Activated B cell treated with CpG ODN at 0.5 μM for 24 hours (primary cell): ENCODE results near the gene LY6G6C. TPM values are rescaled to one million over a fixed set of nuclear protein-coding genes. Genes with fewer than 3 reads are reported as not detected.

Source experiments
- ATAC-seq: fragments of 200-7000 bp; cut with Tn5 transposase; one replicate; pipeline ENCODE4 v1.10.0; 2021; ENCODE audit warnings: low read depth, mild to moderate bottlenecking, moderate library complexity
- CTCF ChIA-PET: fragments of 350-600 bp; sonication (Branson Sonifier 250); formaldehyde crosslinking; loops from one replicate; lab custom pipeline; 2021; ENCODE audit warnings: antibody characterized with exemption; lab: Charles Lee
- POLR2A ChIA-PET: fragments of 350-600 bp; sonication (Branson Sonifier 250); formaldehyde crosslinking; loops from one replicate; lab custom pipeline; 2021; ENCODE audit warnings: antibody characterized with exemption; lab: Charles Lee
- DNase-seq: peaks from one replicate; pipeline ENCODE4 v3.0.0; 2022
- H3K27ac Mint-ChIP-seq: one replicate; pipeline ENCODE4 v1.8.0; 2020; ENCODE audit warnings: mixed read lengths
- H3K27me3 Mint-ChIP-seq: one replicate; pipeline ENCODE4 v1.8.0; 2021; ENCODE audit warnings: mixed read lengths
- H3K36me3 Mint-ChIP-seq: one replicate; pipeline ENCODE4 v1.8.0; 2021; ENCODE audit warnings: low read depth, mixed read lengths
- H3K4me1 Mint-ChIP-seq: one replicate; pipeline ENCODE4 v1.8.0; 2021; ENCODE audit warnings: mixed read lengths
- H3K4me3 Mint-ChIP-seq: one replicate; pipeline ENCODE4 v1.8.0; 2020; ENCODE audit warnings: mild to moderate bottlenecking, mixed read lengths
- H3K9me3 Mint-ChIP-seq: one replicate; pipeline ENCODE4 v1.8.0; 2020; ENCODE audit warnings: mixed read lengths
- intact Hi-C: fragments of 100-400 bp; cut with micrococcal nuclease; formaldehyde crosslinking; loops from one replicate; pipeline ENCODE4 v1.15.1; 2024
- total RNA-seq: library from RNA; stranded (reverse); gene quantifications from 2 replicates; pipeline ENCODE4 v1.2.3, GENCODE V29; 2022
- TF ChIP-seq, protein P1 (sequence below): fragments of 200-600 bp; IDR thresholded peaks from one replicate; pipeline ENCODE4 v1.8.0; 2022; ENCODE audit warnings: antibody characterized with exemption, mild to moderate bottlenecking

The LY6G6C gene
- total RNA-seq, 1 donor from 2014 or later, result not detected

DNA sequence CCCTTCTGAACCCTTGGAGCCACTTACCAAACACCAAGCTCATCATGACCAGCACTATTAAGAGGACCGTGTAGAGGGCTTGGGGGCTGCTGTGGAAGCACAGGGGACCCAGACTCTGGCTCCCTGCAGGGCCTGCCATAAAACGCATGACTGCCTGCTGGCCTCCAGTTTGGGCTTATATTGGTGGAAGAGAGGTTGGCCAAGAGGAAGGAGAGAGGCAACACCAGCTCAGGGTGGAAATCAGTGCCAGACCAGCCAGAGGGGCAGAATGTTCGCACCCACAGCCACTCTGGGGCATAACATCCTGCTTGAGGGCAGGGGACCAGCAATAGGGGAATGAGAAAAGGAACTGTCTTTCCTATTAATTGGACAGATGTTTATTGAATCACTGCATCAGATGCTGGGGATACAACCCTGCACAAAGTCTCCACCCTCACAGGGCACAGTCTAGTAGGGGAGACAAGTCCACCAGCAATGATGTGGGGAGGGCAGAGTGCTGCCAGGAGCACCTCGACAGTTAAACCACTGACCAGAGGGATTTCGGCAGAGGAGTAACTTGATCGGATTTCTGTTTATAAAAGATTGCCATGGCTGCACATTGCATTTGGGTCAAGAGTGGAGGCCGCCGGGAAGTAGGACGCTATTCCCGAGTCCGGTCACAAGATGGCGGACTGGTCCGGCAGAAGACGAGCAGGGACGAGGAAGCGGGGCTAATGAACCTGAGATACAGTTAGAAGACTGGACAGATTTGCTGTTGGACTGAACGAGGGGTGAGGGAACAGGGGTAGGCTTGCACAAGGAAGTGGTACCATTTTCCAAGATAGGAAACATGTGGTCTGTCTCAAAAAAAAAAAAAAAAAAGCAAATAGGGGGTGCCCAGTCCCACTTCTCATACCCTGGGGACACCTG, 41.1 kb downstream of the LY6G6C start, which contains the start of gene LY6G5C:
Gene LY6G5C (minus strand): TSS at position 842 of the 909 bp plus-strand sequence. CDS start 694 bp downstream, at position 148.
- TF ChIP-seq, protein P1, sequence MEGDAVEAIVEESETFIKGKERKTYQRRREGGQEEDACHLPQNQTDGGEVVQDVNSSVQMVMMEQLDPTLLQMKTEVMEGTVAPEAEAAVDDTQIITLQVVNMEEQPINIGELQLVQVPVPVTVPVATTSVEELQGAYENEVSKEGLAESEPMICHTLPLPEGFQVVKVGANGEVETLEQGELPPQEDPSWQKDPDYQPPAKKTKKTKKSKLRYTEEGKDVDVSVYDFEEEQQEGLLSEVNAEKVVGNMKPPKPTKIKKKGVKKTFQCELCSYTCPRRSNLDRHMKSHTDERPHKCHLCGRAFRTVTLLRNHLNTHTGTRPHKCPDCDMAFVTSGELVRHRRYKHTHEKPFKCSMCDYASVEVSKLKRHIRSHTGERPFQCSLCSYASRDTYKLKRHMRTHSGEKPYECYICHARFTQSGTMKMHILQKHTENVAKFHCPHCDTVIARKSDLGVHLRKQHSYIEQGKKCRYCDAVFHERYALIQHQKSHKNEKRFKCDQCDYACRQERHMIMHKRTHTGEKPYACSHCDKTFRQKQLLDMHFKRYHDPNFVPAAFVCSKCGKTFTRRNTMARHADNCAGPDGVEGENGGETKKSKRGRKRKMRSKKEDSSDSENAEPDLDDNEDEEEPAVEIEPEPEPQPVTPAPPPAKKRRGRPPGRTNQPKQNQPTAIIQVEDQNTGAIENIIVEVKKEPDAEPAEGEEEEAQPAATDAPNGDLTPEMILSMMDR, result no peak
- Mint-ChIP-seq H3K4me1 (peaks cover 40% of the 10 kb centered on the region), H3K9me3 (no peaks in the 10 kb centered on the region), H3K27ac (peak within 1 kb of the TSS; percentile 72), H3K4me3 (peak within 1 kb of the TSS; percentile 84), H3K27me3 (no peaks in the 10 kb centered on the region), H3K36me3 (peaks cover 4% of the 10 kb centered on the region)
- intact Hi-C loops, result loop anchor here (1.0 to 5.0 kb wide), 9 partner anchors 22 to 272 kb away; partner anchors contain the start of genes ABHD16A and ATP6V1G2
- peak; percentile 75 for ATAC-seq
- POLR2A ChIA-PET, result interaction anchor here (0.7 to 2.3 kb wide), 14 partner anchors 16 to 186 kb away, joined by 3 to 23 read pairs (median 4); partner anchors contain the start of genes ABHD16A, BAG6, C6orf47 and CLIC1
- DNase-seq, result peak; percentile 46
- CTCF ChIA-PET, result interaction anchor here (0.7 to 3.6 kb wide), 8 partner anchors 19 to 271 kb away, joined by 3 to 22 read pairs (median 6); partner anchors contain the start of gene HSPA1B

DNA sequence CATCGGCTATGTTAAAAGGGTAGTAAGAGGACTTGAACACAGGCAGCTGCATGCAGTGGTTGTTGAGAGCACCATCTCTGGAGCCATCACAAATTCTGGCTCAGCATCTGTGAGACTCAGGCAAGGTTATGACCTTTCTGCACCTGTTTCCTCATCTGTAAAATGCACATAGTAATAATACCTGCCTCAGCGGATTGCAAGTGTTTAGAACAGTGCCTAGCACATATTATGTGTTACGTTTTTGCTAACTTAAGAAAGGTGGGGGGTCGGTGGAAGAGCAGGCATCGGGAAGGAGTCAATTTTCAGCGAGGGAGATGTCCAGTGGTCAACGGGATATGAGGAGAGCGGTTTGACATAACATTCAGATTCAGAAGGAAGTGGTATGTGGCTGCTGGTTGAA, 43.6 kb downstream of the LY6G6C start:
- ChIA-PET POLR2A (interaction anchor here (1.0 kb wide), 1 partner anchor 13 kb away, joined by 3 read pairs; the partner anchor contains the start of gene GPANK1), CTCF (interaction anchor here (0.9 kb wide), 1 partner anchor 92 kb away, joined by 3 read pairs; no protein-coding TSS in a partner anchor)

DNA sequence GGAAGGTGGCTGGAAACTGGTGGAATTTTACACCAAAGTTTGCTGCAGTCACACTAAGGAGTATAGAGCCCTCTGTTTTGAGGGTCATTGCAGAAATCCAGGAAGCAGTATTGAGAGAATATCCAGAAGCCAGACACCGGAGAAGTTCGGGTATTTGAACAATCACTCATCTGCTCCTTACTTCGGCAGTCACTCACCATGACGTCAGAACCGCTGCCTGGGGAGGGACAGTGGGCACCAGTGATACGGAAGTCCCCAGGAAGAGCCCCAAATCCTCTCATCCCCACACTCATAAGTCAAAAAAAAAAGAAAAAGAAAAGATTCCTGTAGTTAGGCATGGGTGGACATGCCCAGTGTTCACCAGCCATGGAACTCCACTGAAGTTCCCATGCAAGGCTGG, 44.6 kb downstream of the LY6G6C start:
- ChIA-PET CTCF (no interaction called here), POLR2A (interaction anchor here (1.0 kb wide), 1 partner anchor 61 kb away, joined by 3 read pairs; no protein-coding TSS in a partner anchor)
- Mint-ChIP-seq H3K27me3 (no peaks in the 10 kb centered on the region), H3K36me3 (peaks cover 22% of the 10 kb centered on the region), H3K9me3 (no peaks in the 10 kb centered on the region), H3K27ac (no peak overlapping the region), H3K4me1 (peaks cover 31% of the 10 kb centered on the region), H3K4me3 (no peak overlapping the region)
- TF ChIP-seq, protein P1, result no peak
- DNase-seq (no peak), ATAC-seq (no peak)
- intact Hi-C loops, result no loop called here

More for the DNA sequence above, 43.6 kb downstream of the LY6G6C start:
- Mint-ChIP-seq H3K4me1 (peaks cover 36% of the 10 kb centered on the region), H3K9me3 (no peaks in the 10 kb centered on the region), H3K27me3 (no peaks in the 10 kb centered on the region), H3K36me3 (peaks cover 11% of the 10 kb centered on the region), H3K4me3 (no peak overlapping the region), H3K27ac (no peak overlapping the region)
- TF ChIP-seq, protein P1, result no peak
- DNase-seq (no peak), ATAC-seq (no peak)
- intact Hi-C loops, result no loop called here

DNA sequence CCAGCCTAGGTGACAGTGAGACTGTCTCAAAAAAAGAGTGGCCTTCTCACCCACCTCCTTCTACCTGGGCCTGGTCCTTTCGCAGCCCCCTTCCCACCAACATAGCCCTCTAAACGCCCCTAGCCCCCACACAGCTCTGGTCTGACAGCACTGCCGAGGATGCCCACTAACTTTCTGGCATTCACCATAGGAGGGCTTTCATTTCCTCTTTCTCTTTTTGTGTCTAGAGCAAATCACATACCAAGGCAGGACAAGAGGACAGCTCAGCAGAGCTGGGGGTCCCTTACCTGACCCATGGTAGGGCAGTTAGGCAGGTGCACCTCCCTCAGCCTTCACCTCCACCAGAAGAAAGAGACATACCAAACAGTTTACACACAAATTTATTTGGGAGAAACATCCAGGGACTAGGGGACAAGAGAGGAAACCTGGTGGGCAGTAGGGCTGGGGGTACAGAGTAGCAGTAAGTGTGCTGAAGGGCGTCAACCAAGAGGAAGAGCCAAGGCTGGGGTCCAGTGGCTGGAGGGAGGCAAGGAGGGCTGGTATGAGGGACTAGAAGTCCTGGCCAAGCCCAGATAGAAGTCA, 45.1 kb downstream of the LY6G6C start:
- ChIA-PET CTCF (interaction anchor here (0.8 kb wide), 1 partner anchor 277 kb away, joined by 3 read pairs; no protein-coding TSS in a partner anchor), POLR2A (interaction anchor here (0.6 to 1.0 kb wide), 3 partner anchors 13 to 135 kb away, joined by 3 read pairs; no protein-coding TSS in a partner anchor)
- H3K9me3 Mint-ChIP-seq, result no peaks in the 10 kb centered on the region
- no peak for DNase-seq
- H3K27me3 Mint-ChIP-seq, result no peaks in the 10 kb centered on the region
- H3K4me3 Mint-ChIP-seq, result no peak overlapping the region
- peak; percentile 20 for ATAC-seq
- intact Hi-C loops, result no loop called here
- peaks cover 26% of the 10 kb centered on the region for H3K4me1 Mint-ChIP-seq
- peaks cover 26% of the 10 kb centered on the region for H3K36me3 Mint-ChIP-seq
- TF ChIP-seq, protein P1, result no peak
- peak overlapping the region; percentile 27 for H3K27ac Mint-ChIP-seq
